Measurements from ENCODE around the gene IL36G. TPM values are rescaled to one million over a fixed set of nuclear protein-coding genes. Genes with fewer than 3 reads are reported as not detected.
A peak's percentile ranks its signal among the peaks of the same experiment; 100 is the strongest.

IL36G gene
- total and polyA plus RNA-seq, 9 of the 15 experiments (the other 6 are each of a cell fraction or from before 2014, with no cell fraction given): not detected

GRCh38 chr2:113034016-113034415, 56.2 kb downstream of the IL36G start (continued):
- no peak for TF ChIP-seq ZNF699 (CRISPR knock-in tag; IDR thresholded peaks at IDR 0.05; ENCODE audit: insufficient replicate concordance)
- no peak for TF ChIP-seq TFAM (CRISPR knock-in tag; conservative IDR thresholded peaks at IDR 0.05)
- no peak for TF ChIP-seq POLR2AphosphoS2 (IDR thresholded peaks at IDR 0.05; ENCODE audit: low read length)
- TF ChIP-seq ETS2 (tag; IDR thresholded peaks at IDR 0.05; ENCODE audit: borderline replicate concordance, poor library complexity, severe bottlenecking): no peak
- no peak for TF ChIP-seq ZSCAN32 (CRISPR knock-in tag; IDR thresholded peaks at IDR 0.05)
- no peak for TF ChIP-seq ARID4B (CRISPR knock-in tag; IDR thresholded peaks at IDR 0.05)
- TF ChIP-seq XRCC3 (IDR thresholded peaks at IDR 0.05): no peak
- no peak for TF ChIP-seq ATF7 (IDR thresholded peaks at IDR 0.05)
- 0 out of 2 replicates have a peak, but pooled peaks have one; percentile 28 for TF ChIP-seq OTX1 (CRISPR knock-in tag; IDR thresholded peaks at IDR 0.05)
- no peak for TF ChIP-seq E2F4 (CRISPR knock-in tag; IDR thresholded peaks at IDR 0.05; ENCODE audit: low read depth)
- TF ChIP-seq ZNF197 (CRISPR knock-in tag; IDR thresholded peaks at IDR 0.05; ENCODE audit: low read depth): no peak
- TF ChIP-seq CXXC5 (CRISPR knock-in tag; IDR thresholded peaks at IDR 0.05): 0 out of 2 replicates have a peak, but pooled peaks have one; percentile 26
- TF ChIP-seq ZNF324 (CRISPR knock-in tag; IDR thresholded peaks at IDR 0.05): peak; percentile 48; the same call in 1 of the 2 replicates
- no peak; the same call in 1 of the 2 replicates for TF ChIP-seq ZKSCAN8 (CRISPR knock-in tag; IDR thresholded peaks at IDR 0.05)
- TF ChIP-seq YY1 (IDR thresholded peaks at IDR 0.05; ENCODE audit: borderline replicate concordance in 1 of 3, control insufficient read depth in 1 of 3, extremely low read depth in 1 of 3, insufficient read depth in 3 of 3, insufficient read length in 1 of 3, insufficient replicate concordance in 2 of 3, low read depth in 1 of 3, low read length in 2 of 3): no peak
- no peak for TF ChIP-seq ZNF239 (CRISPR knock-in tag; IDR thresholded peaks at IDR 0.05)
- no peak for TF ChIP-seq ZBTB34 (CRISPR knock-in tag; IDR thresholded peaks at IDR 0.05)
- TF ChIP-seq IRF9 (tag; IDR thresholded peaks at IDR 0.05): no peak
- no peak for TF ChIP-seq ZNF431 (CRISPR knock-in tag; IDR thresholded peaks at IDR 0.05)
- no peak for TF ChIP-seq ZNF146 (CRISPR knock-in tag; IDR thresholded peaks at IDR 0.05; ENCODE audit: unreplicated experiment)
- no peak for TF ChIP-seq ZC3H8 (IDR thresholded peaks at IDR 0.05)

Measured in K562 (cell line).